GM19328 (cell line): ENCODE measurements around the gene RFXANK.
"Not testable (repeated sequence)": the region's sequence is repeated elsewhere in the genome, so short reads cannot be mapped to it uniquely, and the experiment has no call there.

ENCODE experiments used
- ATAC-seq: cut with Tn5 transposase; IDR thresholded peaks from one replicate; pipeline ENCODE4 v1.9.1; 2021; ENCODE audit warnings: mild to moderate bottlenecking, moderate library complexity; ENCODE audit not compliant: unreplicated experiment

RFXANK gene

GRCh38 chr19:19169236-19170052 is 22.6 kb upstream of the RFXANK start:
- ATAC-seq, result no peak

GRCh38 chr19:19170053-19170872 is 21.8 kb upstream of the RFXANK start, which contains the start of gene MEF2B:
TSS of gene MEF2B (minus strand) at chr19:19170263. CDS start at chr19:19150735, 19,528 bp downstream.
- ATAC-seq, result no peak

DNA sequence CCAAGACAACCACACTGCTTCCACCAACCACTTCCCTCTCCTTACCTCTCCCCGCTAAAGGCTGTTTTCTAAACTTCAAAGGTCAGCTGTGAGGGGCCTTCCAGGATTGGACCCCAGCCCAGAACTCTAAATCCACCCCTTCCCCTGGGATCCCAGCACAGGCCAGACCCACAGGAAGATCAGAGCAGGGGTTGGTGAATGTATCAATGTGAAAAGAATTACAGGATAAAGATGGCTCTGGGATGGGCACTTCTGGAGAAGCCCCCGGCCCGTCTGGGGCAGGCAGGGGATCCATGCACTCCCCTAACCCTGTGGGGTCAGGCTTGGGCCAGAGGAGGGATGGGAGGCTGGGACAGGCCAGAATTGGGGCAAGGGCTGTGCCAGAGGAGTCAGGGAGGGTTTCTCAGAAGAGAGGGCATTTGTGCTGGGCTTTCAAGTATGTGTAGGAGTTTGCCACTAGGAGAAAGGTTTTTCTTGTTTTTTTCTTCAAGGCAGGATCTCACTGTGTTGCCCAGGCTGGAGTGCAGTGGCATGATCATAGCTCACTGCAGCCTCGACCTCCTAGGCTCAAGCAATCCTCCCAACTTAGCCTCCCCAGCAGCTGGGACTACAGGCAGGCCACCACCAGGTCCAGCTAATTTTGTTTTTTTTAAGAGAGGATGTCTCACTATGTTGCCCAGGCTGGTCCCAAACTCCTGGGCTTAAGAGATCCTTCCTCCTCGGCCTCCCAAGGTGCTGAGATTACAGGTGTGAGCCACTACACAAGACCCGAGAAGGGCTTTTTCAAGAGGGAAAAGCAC is 21.0 kb upstream of the RFXANK start:
- no peak for ATAC-seq

DNA sequence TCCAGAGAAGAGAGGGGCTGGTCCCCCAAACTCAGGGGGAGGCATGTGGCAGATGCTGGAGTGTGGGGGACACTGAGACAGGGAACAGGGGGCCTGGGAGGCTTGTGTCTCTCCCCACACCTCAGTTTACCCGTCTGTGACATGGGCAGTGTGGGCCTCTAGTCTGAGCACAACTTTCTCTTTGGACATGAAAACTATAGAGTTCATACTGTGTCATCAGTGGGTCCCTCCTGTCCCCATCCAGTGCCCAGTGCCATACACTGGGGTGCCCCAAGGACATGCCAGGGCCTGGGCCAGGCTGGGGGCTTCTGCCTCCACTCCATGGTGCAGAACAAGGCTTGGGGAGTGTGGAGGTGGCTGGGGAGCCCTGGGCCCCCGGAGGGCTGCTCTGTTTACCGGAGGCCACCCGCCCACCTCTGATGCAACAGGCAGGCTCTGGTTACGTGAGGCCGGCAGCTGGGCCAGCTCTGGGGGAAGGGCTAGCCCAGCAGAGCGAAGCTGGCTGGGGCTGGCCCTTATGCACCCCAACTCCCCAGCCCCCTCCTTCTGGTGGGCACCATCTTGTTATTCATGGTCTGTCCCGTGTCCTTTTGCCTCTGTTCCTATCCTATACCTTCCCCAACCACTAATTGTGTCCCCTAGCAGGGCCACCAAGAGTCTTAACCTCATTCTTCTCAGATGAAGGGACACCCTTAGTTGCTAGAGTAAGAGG is 20.1 kb upstream of the RFXANK start:
- ATAC-seq, result no peak

DNA sequence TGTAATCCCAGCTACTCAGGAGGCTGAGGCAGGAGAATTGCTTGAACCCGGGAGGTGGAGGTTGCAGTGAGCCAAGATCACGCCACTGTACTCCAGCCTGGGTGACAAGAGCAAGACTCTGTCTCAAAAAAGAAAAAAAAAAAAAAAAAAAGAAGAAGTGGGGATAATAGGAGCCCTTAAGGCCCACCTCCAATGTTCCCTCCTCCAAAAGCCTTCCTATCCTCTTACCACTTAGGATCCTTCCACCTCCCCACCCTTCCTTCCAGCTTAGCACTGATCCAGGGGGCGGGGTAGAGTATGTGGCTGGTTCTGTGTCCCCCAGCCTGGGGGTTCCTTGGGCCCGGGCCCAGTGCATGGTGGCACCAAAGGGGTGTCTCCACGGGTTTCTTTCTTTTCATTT is 18.8 kb upstream of the RFXANK start:
- not testable (repeated sequence) for ATAC-seq

GRCh38 chr19:19176950-19177349 is 15.1 kb upstream of the RFXANK start:
- no peak for ATAC-seq

GRCh38 chr19:19179548-19180441 is 12.3 kb upstream of the RFXANK start:
- no peak for ATAC-seq

- no peak for ATAC-seq
Measured at GRCh38 chr19:19181488-19181998, 10.5 kb upstream of the RFXANK start.

- no peak for ATAC-seq
Measured at GRCh38 chr19:19185853-19186740, 6.0 kb upstream of the RFXANK start.

GRCh38 chr19:19186742-19187141 is 5.3 kb upstream of the RFXANK start:
- ATAC-seq, result no peak

GRCh38 chr19:19191768-19192077 is 335 bp upstream of the RFXANK start:
- ATAC-seq, result no peak

DNA sequence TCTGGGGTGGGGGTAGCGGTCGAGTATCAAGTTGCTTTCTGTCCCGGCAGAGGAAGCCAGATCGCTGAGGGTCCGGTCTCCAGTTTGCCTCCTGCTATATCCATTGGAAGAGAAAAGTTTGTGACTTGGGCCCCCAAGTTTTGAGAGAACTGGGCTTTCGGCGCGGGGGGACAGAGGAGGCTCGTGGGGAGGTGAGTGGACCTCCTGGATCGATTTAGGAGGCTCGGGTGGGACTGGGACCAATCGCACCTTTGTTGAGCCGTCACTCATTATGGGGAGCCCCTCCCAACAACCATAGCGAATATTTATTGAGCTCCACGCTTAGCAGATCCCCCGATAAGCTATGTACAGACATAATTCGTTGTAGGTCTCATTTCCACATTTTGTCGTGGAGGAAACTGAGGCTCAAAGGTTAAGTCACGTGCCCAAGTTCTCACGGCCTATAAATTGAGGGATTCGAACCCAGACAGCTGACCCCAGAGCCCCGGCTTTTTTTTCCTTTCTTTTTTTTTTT is 909 bp downstream of the RFXANK start:
- no peak for ATAC-seq

DNA sequence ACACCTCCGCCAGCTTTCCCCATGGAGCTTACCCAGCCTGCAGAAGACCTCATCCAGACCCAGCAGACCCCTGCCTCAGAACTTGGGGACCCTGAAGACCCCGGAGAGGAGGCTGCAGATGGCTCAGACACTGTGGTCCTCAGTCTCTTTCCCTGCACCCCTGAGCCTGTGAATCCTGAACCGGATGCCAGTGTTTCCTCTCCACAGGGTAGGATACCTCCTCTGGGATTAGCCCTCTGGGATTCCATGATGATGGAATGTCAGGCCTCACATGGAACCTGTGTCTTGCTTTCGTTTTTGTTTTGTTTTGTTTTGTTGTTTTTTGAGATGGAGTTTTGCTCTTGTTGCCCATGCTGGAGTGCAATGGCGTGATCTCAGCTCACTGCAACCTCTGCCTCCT is 1.9 kb downstream of the RFXANK start:
- no peak for ATAC-seq

DNA sequence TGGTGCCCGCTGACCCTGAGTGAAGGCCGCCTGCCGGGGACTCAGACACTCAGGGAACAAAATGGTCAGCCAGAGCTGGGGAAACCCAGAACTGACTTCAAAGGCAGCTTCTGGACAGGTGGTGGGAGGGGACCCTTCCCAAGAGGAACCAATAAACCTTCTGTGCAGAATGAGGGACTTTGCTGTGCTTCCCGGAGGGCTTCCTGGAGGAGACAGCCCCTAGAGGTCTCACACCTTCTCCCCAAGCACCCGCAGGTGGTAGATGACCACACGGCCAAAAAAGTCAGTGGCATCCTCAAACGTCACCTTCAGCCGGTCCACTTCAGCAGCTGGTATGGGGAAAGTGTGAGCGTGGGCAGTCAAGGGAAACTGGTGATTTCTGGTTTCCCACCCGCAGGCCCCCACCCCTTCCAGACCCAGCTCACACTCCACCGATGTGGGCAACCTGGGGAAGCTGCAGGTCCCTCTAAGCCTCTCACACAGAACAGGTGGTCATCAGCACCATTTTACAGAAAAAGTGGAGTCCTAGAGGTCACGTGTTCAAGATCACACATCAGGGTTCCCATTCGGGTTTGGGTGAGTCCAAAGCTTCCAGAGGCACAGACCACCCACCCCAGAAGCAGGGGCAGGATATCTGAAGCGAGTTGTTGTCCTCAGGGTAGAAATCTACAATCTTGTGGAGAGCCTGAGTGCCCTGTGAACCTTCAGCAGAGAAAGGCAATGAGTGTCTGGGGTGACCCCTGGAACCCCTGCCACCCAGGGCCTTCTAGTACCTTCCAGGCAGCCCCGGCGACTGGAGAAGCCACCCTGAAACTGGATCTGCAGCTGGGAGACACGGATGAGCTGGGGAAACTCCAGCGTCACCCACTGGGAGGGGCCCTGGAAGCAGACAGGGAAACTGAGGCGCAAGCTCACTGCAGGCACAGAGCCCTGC is 9.9 kb downstream of the RFXANK start:
- no peak for ATAC-seq

DNA sequence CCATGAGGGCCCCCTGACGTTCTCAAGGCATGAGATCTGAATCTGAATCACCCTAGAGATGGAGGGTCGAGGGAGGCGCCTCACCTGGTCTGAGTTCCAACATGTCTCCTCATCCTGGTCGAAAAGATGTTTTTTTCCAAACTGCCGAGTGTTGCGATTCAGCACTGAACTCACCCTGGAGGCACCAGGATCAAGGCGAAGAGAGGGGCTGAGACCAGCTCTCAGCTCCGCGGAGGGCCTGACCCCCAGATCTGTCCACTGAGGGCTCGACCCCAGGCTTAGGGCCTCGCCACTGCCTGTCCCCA is 10.6 kb downstream of the RFXANK start:
- ATAC-seq, result no peak

DNA sequence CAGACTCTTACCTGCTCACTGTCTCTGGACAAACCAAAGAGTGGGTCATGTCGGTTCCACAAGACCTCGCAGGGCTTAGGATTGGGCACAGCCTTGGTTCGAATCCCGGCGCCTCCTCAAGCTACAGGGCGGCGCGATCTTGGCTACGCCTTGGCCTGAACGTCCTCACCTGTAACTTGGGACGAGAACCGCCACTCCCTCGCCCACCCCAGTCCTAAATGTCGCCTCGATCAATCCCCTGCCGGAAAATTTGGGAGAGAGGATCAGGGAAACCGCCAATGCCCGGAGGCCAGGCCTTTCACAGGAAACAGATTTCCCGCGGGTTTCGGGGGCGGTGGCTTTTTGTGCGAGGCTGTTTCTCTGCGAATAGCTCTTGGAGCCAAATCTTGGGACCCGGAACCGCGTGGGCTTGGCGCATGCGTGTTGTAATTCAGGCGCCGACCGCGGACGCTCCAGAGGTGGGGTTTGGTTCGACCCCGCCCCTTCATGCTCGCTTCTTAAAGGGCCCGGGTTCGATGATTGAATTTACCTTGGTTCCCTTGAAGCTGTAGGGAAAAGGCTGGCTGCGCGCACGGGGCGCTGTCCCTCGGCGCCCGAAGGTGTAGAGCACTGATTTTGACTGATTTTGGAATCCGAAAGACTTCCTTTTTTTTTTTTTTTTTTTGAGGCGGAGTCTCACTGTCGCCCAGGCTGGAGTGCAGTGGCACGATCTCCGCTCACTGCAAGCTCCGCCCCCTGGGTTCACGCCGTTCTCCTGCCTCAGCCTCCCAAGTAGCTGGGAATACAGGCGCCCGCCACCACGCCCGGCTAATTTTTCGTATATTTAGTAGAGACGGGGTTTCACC is 11.2 kb downstream of the RFXANK start, which contains the start of gene NR2C2AP:
Gene NR2C2AP, minus strand, starts transcription at position 403 of the 845 bp plus-strand sequence. Its CDS starts 354 bp downstream, at position 49.
- ATAC-seq, result peak; percentile 80
